Measurements from ENCODE around the gene RAX2. TPM values are rescaled to one million over a fixed set of nuclear protein-coding genes. Genes with fewer than 3 reads are reported as not detected.

RAX2 gene
- polyA plus RNA-seq, 1 of the 3 experiments (the other 2 are of a cell fraction): not detected

DNA sequence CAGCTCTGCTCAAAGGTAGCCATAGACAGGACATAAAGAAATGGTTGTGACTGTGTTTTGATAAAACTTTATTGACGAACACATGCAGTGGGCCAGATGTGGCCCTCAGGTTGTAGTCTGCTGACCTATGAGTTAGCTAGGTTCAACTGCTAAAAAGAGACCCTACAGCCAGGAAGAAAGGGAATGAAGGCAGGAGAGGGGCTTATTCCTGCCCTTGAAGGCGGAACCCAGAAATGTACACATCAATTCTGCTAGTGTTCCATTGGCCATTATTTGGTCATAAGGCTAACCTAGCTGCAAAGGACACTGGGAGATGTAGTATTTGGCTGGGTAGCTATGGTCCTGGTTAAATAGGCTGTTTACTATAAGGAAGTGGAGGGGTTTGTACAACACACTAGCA is 28.5 kb downstream of the RAX2 start:
- CTCF ChIA-PET: interaction anchor here (0.7 to 0.8 kb wide), 2 partner anchors 22 to 25 kb away, joined by 3 read pairs; no protein-coding TSS in a partner anchor
- no peak for TF ChIP-seq RXRA (IDR thresholded peaks at IDR 0.05; ENCODE audit: borderline replicate concordance, low read depth)
- TF ChIP-seq, protein P1, sequence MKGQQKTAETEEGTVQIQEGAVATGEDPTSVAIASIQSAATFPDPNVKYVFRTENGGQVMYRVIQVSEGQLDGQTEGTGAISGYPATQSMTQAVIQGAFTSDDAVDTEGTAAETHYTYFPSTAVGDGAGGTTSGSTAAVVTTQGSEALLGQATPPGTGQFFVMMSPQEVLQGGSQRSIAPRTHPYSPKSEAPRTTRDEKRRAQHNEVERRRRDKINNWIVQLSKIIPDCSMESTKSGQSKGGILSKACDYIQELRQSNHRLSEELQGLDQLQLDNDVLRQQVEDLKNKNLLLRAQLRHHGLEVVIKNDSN (IDR thresholded peaks at IDR 0.05; ENCODE audit: borderline replicate concordance, low read depth): peak; percentile 74; the same call in 1 of the 2 replicates
- TF ChIP-seq, protein P2, sequence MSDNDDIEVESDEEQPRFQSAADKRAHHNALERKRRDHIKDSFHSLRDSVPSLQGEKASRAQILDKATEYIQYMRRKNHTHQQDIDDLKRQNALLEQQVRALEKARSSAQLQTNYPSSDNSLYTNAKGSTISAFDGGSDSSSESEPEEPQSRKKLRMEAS (IDR thresholded peaks at IDR 0.05; ENCODE audit: low read depth): no peak
- TF ChIP-seq MXI1 (IDR thresholded peaks at IDR 0.05; ENCODE audit: low read depth, low read length): no peak
- TF ChIP-seq, protein P3, sequence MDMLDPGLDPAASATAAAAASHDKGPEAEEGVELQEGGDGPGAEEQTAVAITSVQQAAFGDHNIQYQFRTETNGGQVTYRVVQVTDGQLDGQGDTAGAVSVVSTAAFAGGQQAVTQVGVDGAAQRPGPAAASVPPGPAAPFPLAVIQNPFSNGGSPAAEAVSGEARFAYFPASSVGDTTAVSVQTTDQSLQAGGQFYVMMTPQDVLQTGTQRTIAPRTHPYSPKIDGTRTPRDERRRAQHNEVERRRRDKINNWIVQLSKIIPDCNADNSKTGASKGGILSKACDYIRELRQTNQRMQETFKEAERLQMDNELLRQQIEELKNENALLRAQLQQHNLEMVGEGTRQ (IDR thresholded peaks at IDR 0.05; ENCODE audit: borderline replicate concordance, low read depth, low read length): no peak
- Histone ChIP-seq H3K9me2 (no peaks in the 10 kb centered on the region), H2AFZ (ENCODE audit: low read depth) (no peak overlapping the region), H3F3A (replicated peaks; ENCODE audit: insufficient read depth) (no peaks in the 10 kb centered on the region), H3K79me2 (ENCODE audit: insufficient read depth) (no peaks in the 10 kb centered on the region), H4K20me1 (ENCODE audit: insufficient read depth) (no peaks in the 10 kb centered on the region), H3K27me3 (ENCODE audit: insufficient read depth) (no peaks in the 10 kb centered on the region), H3K4me1 (ENCODE audit: control insufficient read depth in 1 of 2, insufficient read depth in 2 of 2, low read depth in 1 of 2, low read length in 1 of 2) (no peaks in the 10 kb centered on the region), H3K36me3 (replicated peaks in 1 of 2; ENCODE audit: control insufficient read depth in 1 of 2, insufficient read depth in 2 of 2, low read length in 1 of 2) (no peaks in the 10 kb centered on the region), H3K9ac (no peak overlapping the region), H3K9me3 (no peaks in the 10 kb centered on the region), H3K4me2 (no peak overlapping the region), H3K4me3 (ENCODE audit: low read depth in 2 of 2, low read length in 1 of 2) (no peak overlapping the region), H3K27ac (ENCODE audit: low read depth in 2 of 2, low read length in 1 of 2) (no peak overlapping the region)
- POLR2A ChIA-PET: no interaction called here
- 81% methylated on average over 2 of the region's 2 CpGs for WGBS (ENCODE audit: low lambda C conversion rate)
- no peak for DNase-seq

DNA sequence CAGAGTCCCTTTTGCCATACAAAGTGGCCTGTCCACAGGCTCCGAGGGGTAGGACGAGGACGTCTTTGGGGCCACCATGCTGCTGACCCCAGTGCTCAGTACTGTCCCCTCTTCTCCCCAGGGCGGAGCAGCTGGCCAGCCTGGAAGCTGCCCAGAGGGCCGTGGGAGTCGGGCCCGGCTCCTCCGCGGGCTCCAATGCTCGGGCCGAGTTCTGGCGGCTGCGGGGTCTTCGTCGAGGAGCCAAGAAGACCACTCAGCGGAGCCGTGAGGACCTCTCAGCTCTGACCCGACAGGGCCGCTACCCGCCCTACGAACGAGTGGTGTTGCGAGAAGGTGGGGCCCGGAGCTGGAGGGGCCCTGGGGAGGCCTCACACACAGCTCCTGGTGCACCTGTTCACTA is 31.6 kb downstream of the RAX2 start:
- Histone ChIP-seq H2AFZ (ENCODE audit: low read depth) (no peak overlapping the region), H3K4me1 (ENCODE audit: control insufficient read depth in 1 of 2, insufficient read depth in 2 of 2, low read depth in 1 of 2, low read length in 1 of 2) (no peaks in the 10 kb centered on the region), H3K4me3 (ENCODE audit: low read depth in 2 of 2, low read length in 1 of 2) (no peak overlapping the region), H3K27me3 (ENCODE audit: insufficient read depth) (peaks cover 17% of the 10 kb centered on the region), H3K79me2 (ENCODE audit: insufficient read depth) (no peaks in the 10 kb centered on the region), H3K9ac (no peak overlapping the region), H3K36me3 (replicated peaks in 1 of 2; ENCODE audit: control insufficient read depth in 1 of 2, insufficient read depth in 2 of 2, low read length in 1 of 2) (no peaks in the 10 kb centered on the region), H3F3A (replicated peaks; ENCODE audit: insufficient read depth) (no peaks in the 10 kb centered on the region), H3K4me2 (no peak overlapping the region), H3K27ac (ENCODE audit: low read depth in 2 of 2, low read length in 1 of 2) (no peak overlapping the region), H4K20me1 (ENCODE audit: insufficient read depth) (no peaks in the 10 kb centered on the region), H3K9me2 (no peaks in the 10 kb centered on the region), H3K9me3 (no peaks in the 10 kb centered on the region)
- ChIA-PET POLR2A (no interaction called here), CTCF (interaction anchor here (1.0 kb wide), 1 partner anchor 155 kb away, joined by 3 read pairs; the partner anchor contains the start of gene GIPC3)
- 100% methylated on average over 3 of the region's 24 CpGs for WGBS (ENCODE audit: low lambda C conversion rate)
- DNase-seq: no peak
- TF ChIP-seq FOXJ3 (CRISPR knock-in tag; IDR thresholded peaks at IDR 0.05) (no peak), RXRA (IDR thresholded peaks at IDR 0.05; ENCODE audit: borderline replicate concordance, low read depth) (no peak), MXI1 (IDR thresholded peaks at IDR 0.05; ENCODE audit: low read depth, low read length) (no peak), JUND (IDR thresholded peaks at IDR 0.05) (no peak), EP300 (IDR thresholded peaks at IDR 0.05; ENCODE audit: borderline replicate concordance in 1 of 2, low read depth in 1 of 2, low read length in 1 of 2) (no peak), RFX5 (IDR thresholded peaks at IDR 0.05; ENCODE audit: low read length) (no peak), NFIC (IDR thresholded peaks at IDR 0.05; ENCODE audit: borderline replicate concordance) (no peak), TAF1 (IDR thresholded peaks at IDR 0.05; ENCODE audit: borderline replicate concordance, low read depth, low read length) (no peak), YY1 (IDR thresholded peaks at IDR 0.05; ENCODE audit: low read depth) (no peak), TCF12 (IDR thresholded peaks at IDR 0.05) (no peak)
- TF ChIP-seq, protein P4, sequence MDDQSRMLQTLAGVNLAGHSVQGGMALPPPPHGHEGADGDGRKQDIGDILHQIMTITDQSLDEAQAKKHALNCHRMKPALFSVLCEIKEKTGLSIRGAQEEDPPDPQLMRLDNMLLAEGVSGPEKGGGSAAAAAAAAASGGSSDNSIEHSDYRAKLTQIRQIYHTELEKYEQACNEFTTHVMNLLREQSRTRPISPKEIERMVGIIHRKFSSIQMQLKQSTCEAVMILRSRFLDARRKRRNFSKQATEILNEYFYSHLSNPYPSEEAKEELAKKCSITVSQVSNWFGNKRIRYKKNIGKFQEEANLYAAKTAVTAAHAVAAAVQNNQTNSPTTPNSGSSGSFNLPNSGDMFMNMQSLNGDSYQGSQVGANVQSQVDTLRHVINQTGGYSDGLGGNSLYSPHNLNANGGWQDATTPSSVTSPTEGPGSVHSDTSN (IDR thresholded peaks at IDR 0.05): no peak
- TF ChIP-seq, protein P3 (IDR thresholded peaks at IDR 0.05; ENCODE audit: borderline replicate concordance, low read depth, low read length): no peak
- TF ChIP-seq, protein P5, sequence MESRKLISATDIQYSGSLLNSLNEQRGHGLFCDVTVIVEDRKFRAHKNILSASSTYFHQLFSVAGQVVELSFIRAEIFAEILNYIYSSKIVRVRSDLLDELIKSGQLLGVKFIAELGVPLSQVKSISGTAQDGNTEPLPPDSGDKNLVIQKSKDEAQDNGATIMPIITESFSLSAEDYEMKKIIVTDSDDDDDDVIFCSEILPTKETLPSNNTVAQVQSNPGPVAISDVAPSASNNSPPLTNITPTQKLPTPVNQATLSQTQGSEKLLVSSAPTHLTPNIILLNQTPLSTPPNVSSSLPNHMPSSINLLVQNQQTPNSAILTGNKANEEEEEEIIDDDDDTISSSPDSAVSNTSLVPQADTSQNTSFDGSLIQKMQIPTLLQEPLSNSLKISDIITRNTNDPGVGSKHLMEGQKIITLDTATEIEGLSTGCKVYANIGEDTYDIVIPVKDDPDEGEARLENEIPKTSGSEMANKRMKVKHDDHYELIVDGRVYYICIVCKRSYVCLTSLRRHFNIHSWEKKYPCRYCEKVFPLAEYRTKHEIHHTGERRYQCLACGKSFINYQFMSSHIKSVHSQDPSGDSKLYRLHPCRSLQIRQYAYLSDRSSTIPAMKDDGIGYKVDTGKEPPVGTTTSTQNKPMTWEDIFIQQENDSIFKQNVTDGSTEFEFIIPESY (IDR thresholded peaks at IDR 0.05; ENCODE audit: borderline replicate concordance, low read depth): no peak
